GM12872 (cell line): Measurements from ENCODE around the gene CAMSAP2.

Source experiments
- TF ChIP-seq, protein P1 (sequence below): IDR thresholded peaks from 3 replicates; pipeline ENCODE4 v1.5.1; 2011; ENCODE audit warnings: low read depth, mild to moderate bottlenecking, low read length, moderate library complexity; ENCODE audit not compliant: insufficient read depth

The CAMSAP2 gene

DNA sequence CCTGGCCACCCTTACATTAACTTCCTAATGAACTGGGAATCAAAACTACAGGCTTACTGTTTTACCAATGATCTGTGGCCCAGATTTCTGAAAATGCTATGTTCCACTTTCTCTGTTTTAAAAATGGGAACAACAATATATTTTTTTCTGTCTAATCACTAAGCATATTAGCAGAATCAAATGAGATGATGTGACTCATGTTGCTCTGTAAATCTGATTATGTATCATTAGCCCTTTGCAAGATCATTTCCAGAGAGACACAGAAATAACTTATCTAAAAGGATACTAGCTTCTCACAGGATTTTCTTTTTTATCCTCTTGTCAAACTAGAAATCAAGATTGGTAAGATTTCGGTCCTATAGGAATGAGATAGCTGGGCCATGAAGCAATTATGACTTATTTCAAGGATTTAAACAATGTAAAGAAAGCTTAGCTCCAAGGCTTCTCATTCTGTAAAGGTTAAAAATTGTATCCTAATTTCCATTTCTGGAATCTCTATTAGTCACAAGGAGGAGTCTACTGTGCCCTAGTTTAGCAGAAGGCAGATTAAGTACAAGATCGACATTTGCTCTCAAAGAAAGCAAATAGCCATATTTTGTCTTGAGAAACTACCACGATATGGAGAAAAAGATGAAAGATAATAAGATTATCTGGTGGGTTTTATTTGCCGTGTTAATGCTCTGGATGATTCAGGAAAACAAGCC is 32.4 kb upstream of the CAMSAP2 start:
- TF ChIP-seq, protein P1, sequence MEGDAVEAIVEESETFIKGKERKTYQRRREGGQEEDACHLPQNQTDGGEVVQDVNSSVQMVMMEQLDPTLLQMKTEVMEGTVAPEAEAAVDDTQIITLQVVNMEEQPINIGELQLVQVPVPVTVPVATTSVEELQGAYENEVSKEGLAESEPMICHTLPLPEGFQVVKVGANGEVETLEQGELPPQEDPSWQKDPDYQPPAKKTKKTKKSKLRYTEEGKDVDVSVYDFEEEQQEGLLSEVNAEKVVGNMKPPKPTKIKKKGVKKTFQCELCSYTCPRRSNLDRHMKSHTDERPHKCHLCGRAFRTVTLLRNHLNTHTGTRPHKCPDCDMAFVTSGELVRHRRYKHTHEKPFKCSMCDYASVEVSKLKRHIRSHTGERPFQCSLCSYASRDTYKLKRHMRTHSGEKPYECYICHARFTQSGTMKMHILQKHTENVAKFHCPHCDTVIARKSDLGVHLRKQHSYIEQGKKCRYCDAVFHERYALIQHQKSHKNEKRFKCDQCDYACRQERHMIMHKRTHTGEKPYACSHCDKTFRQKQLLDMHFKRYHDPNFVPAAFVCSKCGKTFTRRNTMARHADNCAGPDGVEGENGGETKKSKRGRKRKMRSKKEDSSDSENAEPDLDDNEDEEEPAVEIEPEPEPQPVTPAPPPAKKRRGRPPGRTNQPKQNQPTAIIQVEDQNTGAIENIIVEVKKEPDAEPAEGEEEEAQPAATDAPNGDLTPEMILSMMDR: no peak

- TF ChIP-seq, protein P1: no peak
These were observed 31.6 kb upstream of the CAMSAP2 start for GRCh38 chr1:200707116-200707515.

DNA sequence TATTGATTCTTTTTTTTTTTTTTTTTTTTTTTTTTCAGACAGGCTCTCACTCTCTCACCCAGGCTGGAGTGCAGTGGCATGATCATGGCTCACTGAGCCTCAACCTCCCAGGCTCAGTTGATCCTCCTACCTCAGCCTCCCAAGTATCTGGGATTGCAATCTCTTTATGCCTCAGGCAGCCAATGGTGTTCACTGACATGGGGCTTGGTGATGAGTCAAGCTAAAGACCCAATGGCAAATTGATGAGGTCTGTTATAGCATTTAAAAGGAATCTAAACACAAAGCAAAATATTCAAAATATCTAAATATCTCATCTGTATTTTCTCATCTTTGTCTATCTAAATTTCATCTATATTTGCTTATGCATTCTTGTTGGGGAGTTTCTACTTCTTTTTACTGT is 30.5 kb upstream of the CAMSAP2 start:
- TF ChIP-seq, protein P1: no peak

- TF ChIP-seq, protein P1: no peak
These were observed 29.9 kb upstream of the CAMSAP2 start for GRCh38 chr1:200708769-200709168.

DNA sequence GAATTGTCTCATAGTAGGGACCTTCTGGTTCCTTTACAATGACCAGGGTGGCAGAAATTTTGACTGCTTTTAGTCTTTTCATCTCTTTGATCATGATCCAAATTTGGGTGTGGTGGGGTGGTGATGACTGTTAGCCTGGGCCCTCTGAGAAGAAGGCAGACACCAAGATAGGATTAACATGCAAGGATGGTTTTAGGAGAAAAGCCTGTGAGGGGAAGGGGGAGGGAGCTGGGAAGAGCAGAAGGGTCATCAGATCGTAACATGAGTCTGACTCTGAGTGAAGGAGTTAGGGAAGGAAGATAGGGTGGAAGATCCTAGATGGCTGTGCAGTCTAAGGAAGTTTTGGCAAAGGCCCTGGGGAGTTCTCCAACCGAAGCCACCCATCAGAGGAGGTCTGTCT is 28.5 kb upstream of the CAMSAP2 start:
- TF ChIP-seq, protein P1: no peak

GRCh38 chr1:200714504-200715187 is 24.0 kb upstream of the CAMSAP2 start:
- TF ChIP-seq, protein P1: no peak

DNA sequence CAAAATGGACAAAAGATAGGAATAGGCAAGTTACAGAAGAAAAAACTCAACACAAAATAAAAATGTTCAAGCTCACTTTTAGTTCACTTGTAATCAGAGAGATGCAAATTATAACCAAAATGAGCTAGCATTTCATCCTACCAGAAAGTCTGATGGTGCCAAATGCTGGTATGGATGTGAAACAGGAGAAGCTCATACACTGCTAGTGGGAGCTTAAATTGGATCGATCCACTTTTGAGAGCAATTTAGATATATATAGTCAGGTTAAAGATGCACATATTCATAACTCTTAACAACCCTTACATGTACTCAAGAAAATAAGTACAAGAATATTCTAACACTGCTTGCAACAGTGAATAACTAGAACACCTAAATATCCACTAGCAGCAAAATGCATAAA is 18.5 kb upstream of the CAMSAP2 start:
- TF ChIP-seq, protein P1: no peak
